Measurements from ENCODE around the gene SULT2B1.

- TF ChIP-seq CTCF (conservative IDR thresholded peaks at IDR 0.05) (no peak), EZH2 (IDR thresholded peaks at IDR 0.05; ENCODE audit: low read depth) (no peak)
Observed at GRCh38 chr19:48502350-48503018, 49.5 kb upstream of the SULT2B1 start.
